Transverse colon (tissue), 4 donors: ENCODE results near the gene ATP6V1G1.

Experiments
- CTCF ChIP-seq, 5 experiments: fragments of 200-600 bp in 3 of 5; fragments of 450-650 bp in 2 of 5; sonication (generic) in 3 of 5; IDR thresholded peaks; 1 replicate in 2 of 5; 2 replicates in 3 of 5; pipeline ENCODE4 v1.5.1; 2016 to 2017; ENCODE audit warnings: antibody characterized with exemption in 5 of 5, inconsistent platforms in 3 of 5, mild to moderate bottlenecking in 2 of 5, moderate library complexity in 1 of 5
- POLR2AphosphoS5 ChIP-seq, 3 donors: sonication (generic); formaldehyde crosslinking; IDR thresholded peaks; one replicate each; pipeline ENCODE4 v1.6.1; 2016; ENCODE audit warnings: antibody characterized with exemption in 3 of 3

- TF ChIP-seq CTCF (IDR thresholded peaks at IDR 0.05) (no peak), POLR2AphosphoS5 (IDR thresholded peaks at IDR 0.05) (no peak)
Observed at GRCh38 chr9:114613087-114613486, 25.5 kb downstream of the ATP6V1G1 start.
